CD4-positive, alpha-beta T cell treated with Interleukin-4 for 4 hours (primary cell): Measurements from ENCODE around the gene DENND4A.

Source experiments
- DNase-seq: peaks from one replicate; pipeline ENCODE4 v3.0.0-alpha.2; 2020

DENND4A gene

DNA sequence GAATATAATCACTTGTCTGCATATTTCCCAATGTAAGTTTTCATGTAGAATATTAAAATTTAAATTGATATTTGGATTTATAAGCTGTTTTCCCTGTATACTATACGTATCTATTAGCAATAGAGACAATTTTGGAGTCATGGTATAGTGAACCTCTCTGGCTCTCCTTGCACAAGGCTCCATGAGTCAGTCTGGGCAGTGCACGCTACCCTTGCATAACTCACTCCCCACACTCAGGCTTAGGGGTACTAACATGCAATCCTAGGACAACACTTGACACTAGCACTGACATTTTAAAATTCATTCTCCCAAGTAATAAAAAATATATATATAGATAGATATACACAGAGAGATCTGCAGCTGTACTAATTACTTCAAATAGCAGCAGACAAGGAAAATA is 131.2 kb downstream of the DENND4A start:
- DNase-seq, result no peak

DNA sequence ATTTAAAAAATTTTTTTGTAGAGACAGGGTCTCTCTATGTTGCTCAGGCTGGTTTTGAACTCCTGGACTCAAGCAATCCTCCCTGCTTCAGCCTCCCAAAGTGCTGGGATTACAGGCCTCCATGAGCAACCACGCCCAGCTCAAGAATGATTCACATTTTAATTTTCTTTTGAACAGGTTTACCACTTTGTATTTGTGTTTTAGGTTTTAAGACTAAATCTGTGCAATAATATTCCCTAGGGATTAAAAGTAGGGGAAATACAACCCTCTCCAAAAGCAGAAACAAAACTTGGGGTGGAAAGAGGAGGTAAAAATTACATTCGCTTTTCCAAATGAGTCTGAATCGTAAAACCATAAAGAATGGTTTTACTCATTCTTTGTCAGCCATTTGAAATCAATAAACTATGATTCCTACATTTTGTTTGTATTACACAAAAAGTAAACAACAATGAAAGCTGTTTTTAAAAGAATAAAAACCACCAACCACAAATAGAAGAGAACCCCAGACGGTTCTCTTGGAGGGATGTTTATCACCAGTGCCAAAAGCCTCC is 132.5 kb downstream of the DENND4A start:
- DNase-seq, result no peak

DNA sequence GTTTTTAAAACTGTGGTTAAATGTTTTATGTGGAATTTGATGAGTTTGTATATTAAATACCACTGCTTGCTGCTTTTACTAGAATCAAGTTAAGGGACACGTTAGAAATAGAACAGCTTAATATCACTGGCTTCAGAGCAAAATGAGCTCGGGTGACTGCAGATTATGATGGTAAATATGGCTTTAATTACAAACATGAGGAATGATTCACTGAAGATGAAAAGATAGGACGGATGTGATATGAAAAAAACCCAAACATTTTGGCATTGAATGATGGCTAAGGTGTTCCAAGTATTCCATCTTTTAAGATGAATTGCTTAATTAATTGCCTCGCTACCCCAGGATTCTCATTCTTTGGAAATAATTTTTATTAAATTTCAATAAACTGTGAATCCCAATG is 136.6 kb downstream of the DENND4A start:
- DNase-seq, result no peak

DNA sequence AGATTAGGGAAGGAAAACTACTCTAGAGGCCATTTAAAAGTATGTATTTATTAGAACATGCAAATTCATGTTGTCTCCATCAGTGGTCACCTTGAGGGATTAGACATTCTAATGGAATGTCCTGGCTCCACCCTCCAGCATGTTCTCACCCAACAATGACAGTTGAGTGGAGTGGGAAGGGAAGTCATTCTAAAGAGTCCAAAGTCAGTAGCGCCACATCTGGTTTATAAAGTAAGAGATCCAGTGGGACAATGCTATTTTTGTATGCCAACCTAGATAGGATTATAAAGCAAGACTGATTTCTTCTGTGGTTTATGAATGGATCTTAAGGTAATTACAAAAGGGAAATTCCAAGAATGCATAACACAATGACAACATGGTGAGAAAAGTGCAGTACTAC is 137.1 kb downstream of the DENND4A start:
- DNase-seq, result no peak

DNA sequence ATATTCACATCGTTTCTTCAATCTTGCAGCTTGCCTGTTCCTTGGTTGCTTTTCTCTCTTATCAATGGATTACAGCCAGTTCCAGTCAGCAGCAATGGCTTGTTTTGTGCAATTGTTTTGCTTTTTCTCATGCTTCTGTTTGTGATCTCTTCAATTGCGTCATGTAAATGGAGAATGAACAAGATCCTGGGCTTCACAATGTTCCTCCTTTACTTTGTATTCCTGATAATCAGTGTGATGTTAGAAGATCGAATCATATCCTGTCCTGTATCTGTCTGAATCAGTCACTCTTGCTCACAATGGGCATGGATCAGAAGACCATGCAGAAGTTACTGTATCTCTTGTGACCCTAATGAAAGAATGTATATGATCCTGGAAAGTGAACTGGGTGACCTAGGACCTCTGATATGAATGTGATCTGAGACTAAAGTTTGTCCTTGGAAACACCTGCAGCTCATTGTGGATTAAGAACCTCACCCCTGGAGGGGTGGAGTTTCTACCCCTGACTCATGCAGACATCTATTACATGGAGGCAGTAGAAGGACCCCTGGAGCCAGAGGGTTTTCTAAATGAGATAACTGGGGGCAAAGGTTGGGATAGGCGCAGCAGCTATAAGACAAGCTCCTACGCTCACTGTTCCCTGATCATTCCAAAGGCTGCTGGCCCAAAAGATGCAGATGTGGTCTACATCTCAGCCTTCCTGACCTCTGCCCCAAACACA is 138.1 kb downstream of the DENND4A start:
- no peak for DNase-seq

DNA sequence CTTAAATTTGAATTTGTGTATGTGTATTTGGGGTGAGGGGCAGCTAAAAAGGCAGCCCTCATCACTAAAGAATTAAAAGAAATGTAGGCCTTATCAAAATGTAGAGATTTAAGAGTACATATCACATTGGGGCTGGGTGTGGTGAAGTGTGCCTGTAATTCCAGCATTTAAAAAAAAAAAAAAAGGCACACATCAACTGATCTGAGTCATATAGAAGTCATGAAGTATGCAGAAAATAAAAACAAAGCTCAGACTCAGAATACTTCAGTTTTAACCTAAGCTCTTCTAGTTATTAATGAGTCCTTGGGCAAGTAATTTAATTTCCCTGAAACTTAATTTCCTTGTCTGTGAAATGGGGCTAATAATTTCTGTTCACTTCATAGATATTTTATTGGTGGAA is 138.8 kb downstream of the DENND4A start:
- no peak for DNase-seq

DNA sequence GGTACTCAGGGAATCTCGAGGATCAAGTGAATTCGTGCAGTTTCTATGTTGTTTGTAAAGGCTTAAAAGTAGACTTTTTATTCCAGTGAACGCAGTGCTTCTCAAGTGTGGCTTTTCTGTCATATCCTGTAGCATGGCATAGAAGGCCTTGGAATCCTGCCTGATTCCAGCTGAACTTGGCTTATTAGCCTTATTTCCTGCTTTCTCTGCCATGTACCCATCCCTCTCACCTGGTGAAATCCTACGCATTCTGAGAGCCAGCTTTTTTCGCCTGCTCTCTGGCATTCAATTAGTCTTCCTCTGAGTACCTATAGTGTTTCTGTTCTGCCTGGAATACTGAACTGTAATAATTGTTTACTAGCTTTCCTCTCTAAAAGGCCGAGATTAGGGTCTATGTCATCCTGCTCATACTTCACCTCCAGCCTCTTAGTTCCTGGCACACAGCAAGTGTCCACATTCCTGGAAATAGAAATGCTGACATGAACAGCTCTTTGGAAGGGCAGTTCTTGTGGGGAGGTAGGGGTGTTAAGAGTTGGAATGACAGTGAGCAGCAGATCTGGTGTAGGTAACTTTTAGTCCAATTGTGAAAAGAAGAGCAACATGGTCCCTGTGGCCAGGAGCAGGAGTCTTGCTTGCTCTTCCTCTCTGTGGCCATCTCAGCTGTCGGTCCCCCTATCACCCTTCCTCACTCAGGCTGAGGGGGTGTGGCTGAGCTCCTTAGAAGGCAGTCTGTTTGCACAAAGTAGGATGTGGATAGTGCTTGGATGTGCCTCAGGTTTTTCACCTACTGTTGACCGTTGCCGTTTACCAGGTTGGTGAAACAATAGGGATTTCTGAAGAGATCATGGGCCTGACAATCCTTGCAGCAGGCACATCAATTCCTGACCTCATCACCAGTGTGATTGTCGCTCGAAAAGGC is 140.0 kb downstream of the DENND4A start:
- no peak for DNase-seq

DNA sequence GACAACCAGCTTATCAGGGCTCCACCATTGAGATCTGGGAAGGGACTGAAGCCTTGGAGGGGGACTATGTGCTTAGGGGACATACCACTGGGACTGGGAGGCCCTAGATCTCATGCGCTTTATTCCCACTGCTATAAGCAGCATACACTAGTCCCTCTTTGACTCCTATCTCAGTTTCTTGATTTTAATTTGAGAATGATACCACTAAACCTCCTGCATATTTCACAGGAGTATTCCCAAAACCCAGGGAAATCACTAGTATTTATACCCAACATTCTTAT is 141.1 kb downstream of the DENND4A start:
- DNase-seq, result no peak

DNA sequence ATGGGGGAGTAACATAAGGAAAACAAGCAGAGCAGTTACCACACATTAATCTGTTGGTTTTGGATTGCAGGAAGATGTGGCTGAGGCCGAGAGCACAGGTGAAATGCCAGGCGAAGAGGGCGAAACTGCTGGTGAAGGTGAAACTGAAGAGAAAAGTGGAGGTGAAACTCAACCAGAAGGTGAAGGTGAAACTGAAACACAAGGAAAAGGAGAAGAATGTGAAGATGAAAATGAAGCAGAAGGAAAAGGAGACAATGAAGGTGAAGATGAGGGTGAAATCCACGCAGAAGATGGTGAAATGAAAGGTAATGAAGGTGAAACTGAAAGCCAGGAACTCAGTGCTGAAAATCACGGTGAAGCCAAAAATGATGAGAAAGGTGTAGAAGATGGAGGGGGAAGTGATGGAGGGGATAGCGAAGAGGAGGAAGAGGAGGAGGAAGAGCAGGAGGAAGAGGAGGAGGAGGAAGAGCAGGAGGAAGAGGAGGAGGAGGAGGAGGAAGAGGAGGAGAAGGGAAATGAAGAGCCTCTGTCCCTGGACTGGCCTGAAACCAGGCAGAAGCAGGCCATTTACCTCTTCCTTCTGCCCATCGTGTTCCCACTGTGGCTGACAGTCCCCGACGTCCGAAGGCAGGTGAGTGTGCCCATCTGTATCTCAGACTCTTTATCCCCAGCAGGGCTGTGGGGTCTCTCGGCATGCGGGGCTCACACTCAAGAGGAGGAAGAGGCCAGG is 141.6 kb downstream of the DENND4A start:
- DNase-seq, result no peak

DNA sequence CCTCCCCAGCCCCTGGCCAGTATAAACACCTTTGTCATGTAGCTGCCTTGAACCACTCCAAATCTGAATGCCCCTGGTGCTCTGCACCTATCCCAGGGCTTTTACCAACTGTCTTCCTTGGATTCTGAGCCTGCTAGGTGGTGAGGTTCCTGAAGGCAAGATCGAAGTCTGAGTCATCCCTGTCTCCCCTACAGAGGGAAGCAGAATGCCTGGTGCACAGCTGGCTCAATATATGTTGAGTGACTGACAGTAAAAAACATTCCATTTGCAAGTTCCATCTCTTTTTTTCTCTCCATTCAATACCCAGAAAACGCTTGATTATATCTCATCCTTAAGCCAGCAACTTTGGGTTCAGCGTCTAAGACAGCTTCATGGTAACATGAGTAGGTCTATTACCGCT is 145.6 kb downstream of the DENND4A start:
- DNase-seq, result no peak

DNA sequence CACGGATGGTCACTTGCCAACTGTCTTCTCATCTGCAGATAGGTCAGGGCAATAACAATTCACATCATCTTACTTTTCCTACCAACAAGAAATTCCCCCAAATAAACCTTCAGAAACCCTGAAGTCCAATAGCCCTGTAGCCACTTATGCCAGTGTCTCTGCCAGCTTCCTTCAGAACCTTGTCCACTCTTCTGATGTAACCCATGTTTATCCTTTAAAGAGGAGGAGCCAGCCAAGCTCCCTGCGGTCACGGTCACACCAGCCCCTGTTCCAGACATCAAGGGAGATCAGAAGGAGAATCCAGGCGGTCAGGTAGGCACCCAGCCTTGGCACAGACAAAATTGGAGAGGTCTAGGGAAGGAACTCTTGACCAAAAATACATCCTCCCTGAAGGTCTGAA is 146.7 kb downstream of the DENND4A start:
- DNase-seq, result no peak

DNA sequence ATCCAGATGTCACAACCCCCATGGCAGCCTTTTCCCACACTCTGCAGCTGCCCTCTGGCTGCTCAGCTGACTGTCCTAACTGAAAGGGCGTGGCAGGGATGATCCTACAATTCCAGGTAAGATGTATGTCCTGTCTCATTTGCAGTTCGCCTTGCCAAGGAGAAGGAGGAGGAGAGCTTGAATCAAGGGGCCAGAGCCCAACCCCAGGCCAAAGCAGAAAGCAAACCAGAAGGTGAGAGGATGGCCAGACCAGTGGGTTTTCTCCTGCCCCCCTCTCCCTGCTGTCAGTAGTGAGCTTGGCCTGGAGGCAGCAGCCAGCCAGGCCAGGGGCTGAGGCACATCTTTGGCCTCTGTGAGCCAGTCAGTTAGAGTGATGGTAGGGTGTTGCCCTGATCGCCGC is 147.8 kb downstream of the DENND4A start:
- DNase-seq, result no peak

DNA sequence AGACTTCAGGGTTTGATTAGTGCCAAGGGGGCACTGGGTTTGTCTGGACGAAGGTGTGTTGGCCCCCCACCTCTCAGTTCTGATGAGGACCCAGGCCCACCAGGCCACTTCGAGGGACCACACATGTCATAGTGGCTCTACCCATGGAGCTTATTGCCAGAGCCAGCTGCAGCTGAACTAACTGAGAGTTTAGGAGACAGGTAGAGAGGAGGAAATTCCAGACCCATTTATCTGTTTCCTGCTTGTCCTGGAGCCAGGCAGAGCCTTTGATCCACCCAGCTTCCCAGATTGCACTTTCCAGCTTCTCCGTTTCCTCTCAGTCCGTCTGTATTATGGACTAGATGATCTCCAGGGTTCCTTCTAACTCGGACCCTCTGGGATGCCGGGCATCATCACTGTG is 149.5 kb downstream of the DENND4A start:
- no peak for DNase-seq

DNA sequence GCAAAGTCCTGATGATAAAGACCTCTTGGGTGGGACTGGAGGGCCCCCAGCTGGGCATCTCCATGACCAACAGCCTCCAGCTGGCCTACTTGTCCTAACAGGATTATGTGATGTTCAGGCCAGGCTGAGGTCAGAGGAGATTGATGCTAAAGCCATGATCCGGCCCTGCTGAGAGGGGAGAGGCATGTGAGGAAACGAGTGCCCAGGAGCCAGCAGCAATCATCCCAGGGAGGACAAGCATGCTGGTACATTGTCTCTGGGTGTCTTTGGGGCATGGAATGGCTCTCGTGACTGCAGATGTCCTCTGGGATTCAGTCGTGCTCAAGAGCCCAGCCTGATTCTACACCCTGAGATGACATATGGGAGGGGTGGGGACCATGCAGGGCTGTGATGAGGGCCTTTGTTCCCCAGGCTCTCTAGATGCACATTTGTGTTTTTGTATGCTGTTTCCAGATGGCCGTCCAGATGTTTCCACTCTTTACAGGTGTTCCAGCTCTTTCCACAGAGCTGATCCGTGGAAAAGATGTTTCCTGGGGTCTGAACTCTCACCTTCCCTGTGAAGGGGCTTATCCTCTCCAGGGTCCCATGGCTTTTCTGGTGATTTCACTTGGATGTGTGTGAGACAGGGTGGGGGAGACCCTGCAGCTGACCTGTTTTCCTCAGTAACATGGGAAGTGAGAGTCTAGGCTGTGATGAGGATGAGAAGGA is 150.2 kb downstream of the DENND4A start:
- DNase-seq, result no peak

DNA sequence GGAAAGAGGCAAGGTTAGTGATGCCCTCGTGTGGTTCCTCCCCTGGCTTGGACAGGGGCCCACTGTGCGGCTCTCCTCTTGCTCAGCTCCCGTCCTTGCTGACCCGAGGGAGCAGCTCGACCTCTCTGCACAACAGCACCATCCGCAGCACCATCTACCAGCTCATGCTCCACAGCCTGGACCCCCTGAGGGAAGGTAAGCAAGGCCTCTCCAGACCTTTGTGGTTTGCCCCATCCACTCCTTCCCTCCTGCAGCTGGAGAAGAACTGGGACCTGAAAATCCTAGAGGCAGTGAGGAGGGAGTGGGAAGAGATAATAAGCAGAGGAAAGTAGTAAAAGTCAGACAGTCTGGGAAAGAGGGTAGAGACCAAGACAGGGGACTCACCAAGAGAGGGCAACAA is 152.6 kb downstream of the DENND4A start:
- no peak for DNase-seq

DNA sequence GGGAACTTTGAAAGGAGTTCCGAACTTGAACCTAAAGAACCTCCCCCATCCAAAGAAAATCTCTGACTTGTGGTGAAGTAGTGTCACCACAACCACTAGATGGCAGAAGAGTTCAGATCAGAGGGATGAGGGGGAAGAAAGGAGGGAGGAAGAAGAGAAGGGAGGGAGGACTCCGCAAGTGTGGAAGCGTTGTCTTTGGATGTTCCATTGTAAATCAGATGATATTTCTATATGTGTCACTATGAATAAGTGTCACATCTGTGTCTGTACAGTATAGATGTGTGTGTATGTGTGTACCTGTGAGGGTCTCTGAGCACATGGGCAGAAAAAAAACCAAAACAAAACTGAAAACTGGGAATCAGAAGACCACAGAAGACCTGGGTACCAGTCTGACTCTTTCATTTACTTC is 153.4 kb downstream of the DENND4A start:
- peak; percentile 69 for DNase-seq

DNA sequence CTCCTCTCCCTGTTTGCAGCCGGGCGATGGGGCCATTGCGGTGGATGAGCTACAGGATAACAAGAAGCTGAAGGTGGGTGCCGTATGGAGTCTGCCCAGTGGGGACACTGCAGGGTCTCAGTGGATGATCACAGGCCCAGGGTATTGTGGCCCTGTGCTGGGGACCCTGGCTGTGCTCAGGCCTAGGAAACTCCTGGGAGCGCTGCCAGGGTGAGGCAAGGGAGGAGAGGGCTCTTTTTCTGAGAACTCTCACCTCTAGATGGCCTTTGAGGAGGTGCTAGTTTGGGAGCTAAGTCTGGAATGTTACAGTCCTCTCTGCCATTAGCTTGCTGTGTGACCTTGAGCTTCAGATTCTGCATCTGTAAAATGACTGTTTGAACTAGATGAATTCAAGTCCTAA is 154.0 kb downstream of the DENND4A start:
- DNase-seq, result no peak

DNA sequence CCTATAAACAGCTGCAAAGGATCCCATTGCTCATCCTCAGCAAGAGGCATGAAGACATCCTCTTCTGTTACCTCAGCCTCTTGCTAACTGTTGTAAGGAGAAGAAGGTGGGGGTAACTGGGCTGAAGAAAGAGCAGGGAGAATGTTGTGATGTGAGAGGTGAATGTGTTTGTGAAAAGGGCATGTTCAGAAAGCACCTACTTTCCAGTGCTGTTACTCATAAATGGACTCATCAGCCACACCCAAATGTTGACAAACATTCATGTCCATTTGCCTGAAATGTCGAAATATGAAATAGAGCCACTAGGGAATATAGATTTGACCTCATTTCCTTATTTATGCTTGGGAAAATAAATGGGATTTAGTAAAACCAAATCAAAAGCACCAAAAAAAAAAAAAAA is 157.7 kb downstream of the DENND4A start:
- no peak for DNase-seq

DNA sequence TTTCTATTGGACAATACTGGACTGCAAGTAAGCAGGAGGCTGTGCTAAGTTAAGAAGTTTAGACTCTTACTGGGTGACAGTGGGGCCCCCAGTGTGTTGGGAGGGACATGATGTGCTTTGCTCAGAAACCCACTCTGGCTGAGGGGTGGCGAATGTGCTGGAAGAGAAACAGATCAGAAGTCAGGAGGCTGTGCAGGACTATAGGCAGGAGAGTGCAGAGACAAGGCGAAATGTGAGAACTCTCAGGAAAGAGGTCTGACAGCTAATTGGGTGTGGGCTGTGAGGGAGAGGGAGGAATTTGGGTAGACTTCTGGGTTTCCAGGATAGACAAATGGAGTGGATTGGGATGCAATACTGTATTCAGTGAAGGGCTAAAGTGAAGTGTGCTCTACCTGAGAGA is 158.3 kb downstream of the DENND4A start:
- no peak for DNase-seq

DNA sequence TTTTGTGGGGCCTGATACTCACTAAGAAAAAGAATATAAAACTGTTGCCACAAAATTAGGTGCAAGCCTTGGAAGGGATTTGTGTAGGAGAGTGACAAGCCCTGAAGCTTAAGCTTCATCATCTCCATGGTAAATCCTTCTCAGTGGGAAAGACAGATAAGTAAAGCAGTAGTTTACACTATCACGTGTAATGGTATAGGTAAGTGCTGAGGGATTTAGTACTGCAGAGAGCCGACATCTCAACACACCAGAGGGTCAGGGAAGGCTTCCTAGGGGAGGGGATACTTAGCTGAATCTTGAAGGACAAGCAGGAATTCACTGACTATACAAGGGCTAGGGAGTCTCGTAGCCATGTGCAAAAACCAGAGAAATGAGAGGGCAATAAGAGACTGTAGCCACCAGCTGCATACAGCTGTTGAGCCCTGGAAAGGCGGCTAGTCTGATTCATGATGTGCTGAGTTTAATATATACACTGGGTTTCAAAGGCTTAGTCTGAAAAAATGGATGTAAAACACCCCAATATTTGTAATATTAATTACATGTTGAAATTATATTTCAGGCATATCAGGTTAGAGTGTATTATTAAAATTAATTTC is 159.2 kb downstream of the DENND4A start:
- no peak for DNase-seq

DNA sequence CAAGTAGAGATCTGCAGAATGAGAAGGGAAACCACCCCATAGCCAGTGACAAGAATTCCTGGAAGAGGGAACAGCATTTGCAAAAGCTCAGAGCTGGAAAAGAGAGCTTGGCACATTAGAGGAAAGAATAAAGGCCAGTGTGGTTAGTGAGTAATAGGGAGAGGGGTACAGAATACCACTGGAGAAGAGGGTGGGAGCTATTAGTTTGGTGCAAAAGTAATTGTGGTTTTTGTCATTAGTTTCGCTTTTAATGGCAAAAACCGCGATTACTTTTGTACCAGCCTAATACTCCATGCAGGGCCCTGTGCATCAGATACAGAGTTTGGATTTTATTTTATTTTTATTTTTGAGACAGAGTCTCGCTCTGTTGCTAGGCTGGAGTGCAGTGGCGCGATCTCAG is 160.6 kb downstream of the DENND4A start:
- DNase-seq, result peak; percentile 19

DNA sequence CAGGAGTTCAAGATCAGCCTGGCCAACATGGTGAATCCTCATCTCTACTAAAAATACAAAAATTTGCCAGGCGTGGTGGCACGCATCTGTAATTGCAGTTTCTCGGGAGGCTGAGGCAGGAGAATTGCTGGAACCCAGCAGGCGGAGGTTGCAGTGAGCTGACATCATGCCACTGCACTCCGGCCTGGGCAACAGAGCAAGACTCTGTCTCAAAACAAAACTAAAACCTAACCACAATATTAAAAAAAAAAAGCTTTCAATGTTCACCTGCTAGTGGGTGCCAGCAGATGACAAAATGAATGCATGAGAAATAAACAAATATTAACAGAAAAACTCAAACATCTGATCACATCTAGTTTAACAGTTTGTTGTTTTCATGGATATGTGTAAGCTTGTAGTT is 161.3 kb downstream of the DENND4A start:
- DNase-seq, result no peak

DNA sequence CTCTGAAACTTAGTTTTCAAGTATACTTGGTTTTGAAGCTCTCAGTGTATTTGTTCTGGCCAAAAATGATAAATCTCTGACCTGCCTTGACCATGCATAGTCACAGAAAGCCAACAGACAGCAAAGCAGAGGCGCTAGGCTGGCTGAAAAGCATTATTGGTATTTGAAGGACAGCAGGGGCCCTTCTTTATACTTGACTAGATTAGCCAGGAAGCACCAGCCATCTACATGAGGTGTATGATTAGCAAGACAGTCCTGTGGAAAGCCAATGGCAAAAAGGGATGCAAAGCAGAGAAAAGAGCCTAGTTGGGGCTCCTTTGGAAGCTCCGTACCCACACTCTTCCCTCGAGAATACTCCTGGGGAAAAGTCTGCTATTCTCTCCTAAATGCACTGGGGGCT is 162.5 kb downstream of the DENND4A start:
- DNase-seq, result no peak
